Testis (tissue), 3 donors: ENCODE results near the gene YOD1. TPM values are rescaled to one million over a fixed set of nuclear protein-coding genes. Genes with fewer than 3 reads are reported as not detected.

Experiments used
- DNase-seq: peaks from one replicate; pipeline ENCODE4 v3.0.0-alpha.2; 2019
- H3K27ac ChIP-seq, 2 donors: fragments of 200-600 bp; sonication (generic); one replicate each; pipeline ENCODE4 v1.5.1; 2019
- H3K27me3 ChIP-seq: fragments of 200-600 bp; sonication (generic); one replicate; pipeline ENCODE4 v1.5.1; 2019
- H3K36me3 ChIP-seq: fragments of 200-600 bp; sonication (generic); one replicate; pipeline ENCODE4 v1.5.1; 2017; ENCODE audit warnings: low read depth; ENCODE audit errors: missing control alignments
- H3K4me1 ChIP-seq: fragments of 200-600 bp; sonication (generic); one replicate; pipeline ENCODE4 v1.5.1; 2019
- H3K4me3 ChIP-seq, 2 donors: fragments of 200-600 bp; sonication (generic); one replicate each; pipeline ENCODE4 v1.5.1; 2017 to 2019
- H3K9me3 ChIP-seq: fragments of 200-600 bp; sonication (generic); one replicate; pipeline ENCODE4 v1.5.1; 2017
- CTCF ChIP-seq, 3 experiments: fragments of 450-650 bp in 2 of 3; fragments of 200-600 bp in 1 of 3; sonication (generic) in 1 of 3; IDR thresholded peaks; one replicate each; pipeline ENCODE4 v1.5.1; 2016 to 2019; ENCODE audit warnings: antibody characterized with exemption in 3 of 3, mild to moderate bottlenecking in 2 of 3, moderate library complexity in 1 of 3
- POLR2A ChIP-seq: fragments of 450-650 bp; IDR thresholded peaks from one replicate; pipeline ENCODE4 v1.6.1; 2017; ENCODE audit warnings: antibody characterized with exemption, mild to moderate bottlenecking, moderate library complexity
- WGBS, 2 donors: methylation state at CpG; one replicate each; pipeline ENCODE4 v1.1.5; 2018; 5-methylcytosine and 5-hydroxymethylcytosine counted together
- intact Hi-C: fragments of 100-400 bp; cut with DNase I; formaldehyde crosslinking; loops from one replicate; pipeline ENCODE4 v1.15.1; 2023; ENCODE audit warnings: low total_unique reads
- polyA plus RNA-seq: library from polyadenylated mRNA; stranded (reverse); fragments of 350-450 nt; fragmentation: Illumina TruSeq; extraction: RNeasy Lipid Tissue Mini Kit (QIAGEN cat#74804); gene quantifications from one replicate; pipeline ENCODE4 v1.2.3, GENCODE V29; 2014; ENCODE audit warnings: low read depth, low replicate concordance; ENCODE audit not compliant: insufficient read depth
- total RNA-seq, 2 donors: library from RNA; depleted of rRNA; stranded (reverse); fragments of >200 nt; gene quantifications; one replicate each; pipeline ENCODE4 v1.2.3, GENCODE V29; 2016

The YOD1 gene
- total and polyA plus RNA-seq, 3 donors from 2014 or later: 8.7 to 12.3 (median 10.9) TPM

DNA sequence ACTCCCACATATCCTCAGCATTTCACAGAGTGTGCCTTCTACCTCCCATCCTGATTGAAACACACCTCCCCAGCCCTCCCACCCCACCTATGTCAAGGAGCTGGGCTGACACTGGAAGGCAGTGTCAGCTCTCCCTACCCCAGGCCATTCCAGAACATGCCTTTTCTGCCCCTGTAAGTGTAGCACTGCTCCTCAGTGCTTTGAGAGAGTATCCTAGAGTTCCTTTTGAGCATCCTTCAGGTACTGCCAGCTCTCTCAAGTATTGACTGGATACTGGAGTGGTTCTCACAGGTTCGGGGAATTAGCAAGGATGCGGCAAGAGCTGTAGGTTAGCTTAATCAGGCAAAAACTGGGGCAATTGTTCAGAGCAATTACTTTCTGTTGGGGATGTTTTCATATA, 40.3 kb downstream of the YOD1 start:
- 98 to 100% methylated on average over 2 of the region's 2 CpGs for WGBS, 2 donors
- H3K4me3 ChIP-seq: no peak overlapping the region

GRCh38 chr1:207009945-207010344, 41.1 kb downstream of the YOD1 start:
- Histone ChIP-seq H3K4me3 (no peak overlapping the region), H3K27ac (peak overlapping the region in 1 of 2 donors; percentile 18), H3K27me3 (no peaks in the 10 kb centered on the region), H3K9me3 (no peaks in the 10 kb centered on the region), H3K36me3 (no peaks in the 10 kb centered on the region), H3K4me1 (peaks cover 18% of the 10 kb centered on the region)
- intact Hi-C loops: no loop called here
- no peak for DNase-seq
- WGBS, 2 donors: 36 to 42% methylated on average over 7 of the region's 7 CpGs
- TF ChIP-seq CTCF (IDR thresholded peaks at IDR 0.05) (no peak), POLR2A (no peak)

More for the DNA sequence above, 40.3 kb downstream of the YOD1 start:
- TF ChIP-seq POLR2A: no peak
- TF ChIP-seq CTCF (IDR thresholded peaks at IDR 0.05): no peak
- H3K36me3 ChIP-seq: no peaks in the 10 kb centered on the region
- intact Hi-C loops: no loop called here
- H3K4me1 ChIP-seq: peaks cover 18% of the 10 kb centered on the region
- peak overlapping the region in 1 of 2 donors; percentile 18 for H3K27ac ChIP-seq
- DNase-seq: no peak
- H3K27me3 ChIP-seq: no peaks in the 10 kb centered on the region
- no peaks in the 10 kb centered on the region for H3K9me3 ChIP-seq

DNA sequence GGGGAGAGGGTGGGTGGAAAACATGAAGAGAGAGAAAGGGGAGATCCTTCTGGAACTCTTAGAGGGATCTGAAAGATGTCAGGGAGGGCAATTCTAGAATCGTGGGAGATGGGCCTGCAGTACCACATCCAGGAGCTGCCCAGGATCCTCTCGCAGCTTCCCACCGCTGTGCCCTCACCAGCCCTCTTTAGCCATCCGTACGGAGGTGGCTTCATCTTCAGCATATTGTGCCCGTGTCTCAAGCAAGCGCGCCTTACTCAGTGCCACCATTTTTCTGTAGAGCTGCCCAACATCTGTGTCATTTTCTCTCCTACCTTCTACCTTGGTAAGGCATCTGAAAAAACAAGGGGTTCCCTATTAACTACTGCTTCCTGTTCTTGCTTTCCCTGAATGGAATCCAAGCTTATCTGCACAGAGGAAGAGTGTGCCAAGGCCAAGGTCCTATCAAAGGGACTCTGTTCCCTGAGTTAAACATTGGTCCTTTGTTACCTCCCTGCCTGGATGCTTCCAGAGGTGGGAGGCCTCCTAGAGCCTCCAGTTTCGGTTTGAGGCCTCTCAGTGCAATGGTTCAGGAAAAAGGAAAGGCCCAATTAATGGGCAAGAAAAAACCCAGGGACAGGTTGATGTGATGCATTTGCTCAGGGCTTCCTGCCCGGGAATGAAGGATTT, 41.7 kb downstream of the YOD1 start:
- Histone ChIP-seq H3K9me3 (no peaks in the 10 kb centered on the region), H3K27me3 (no peaks in the 10 kb centered on the region), H3K36me3 (no peaks in the 10 kb centered on the region), H3K4me1 (peaks cover 18% of the 10 kb centered on the region), H3K4me3 (no peak overlapping the region), H3K27ac (peak overlapping the region in 1 of 2 donors; percentile 60)
- TF ChIP-seq CTCF (IDR thresholded peaks at IDR 0.05) (no peak), POLR2A (no peak)
- intact Hi-C loops: no loop called here
- 72% methylated on average over 10 of the region's 10 CpGs for WGBS, 2 donors
- peak; percentile 67 for DNase-seq

DNA sequence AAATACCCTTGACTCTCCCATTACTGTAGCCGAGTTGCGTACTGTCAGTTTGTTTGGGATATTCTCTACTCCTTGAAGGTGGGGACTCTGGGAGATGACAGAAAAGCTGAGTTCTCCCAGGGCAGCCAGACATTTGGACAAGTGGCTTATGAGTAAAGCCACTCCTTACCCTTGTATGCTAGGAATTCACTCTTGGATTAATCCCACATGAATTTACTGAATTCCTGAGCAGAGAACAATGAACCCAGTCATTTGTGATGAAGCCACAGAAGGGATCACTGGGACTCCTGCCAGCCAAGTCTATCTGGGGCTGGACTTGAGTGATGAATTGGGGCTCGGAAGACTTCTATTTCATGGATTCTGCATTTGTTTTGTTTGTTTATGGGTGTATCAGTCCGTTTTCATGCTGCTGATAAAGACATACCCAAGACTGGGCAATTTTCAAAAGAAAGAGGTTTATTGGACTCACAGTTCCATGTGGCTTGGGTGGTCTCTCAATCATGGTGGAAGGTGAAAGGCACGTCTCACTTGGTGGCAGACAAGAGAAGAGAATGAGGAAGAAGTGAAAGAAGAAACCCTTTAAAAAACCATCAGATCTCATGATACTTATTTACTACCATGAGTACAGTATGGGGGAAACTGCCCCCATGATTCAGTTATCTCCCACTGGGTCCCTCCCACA, 43.5 kb downstream of the YOD1 start:
- H3K27ac ChIP-seq: no peak overlapping the region
- H3K4me3 ChIP-seq: no peak overlapping the region
- intact Hi-C loops: no loop called here
- no peaks in the 10 kb centered on the region for H3K27me3 ChIP-seq
- peak; percentile 82 for DNase-seq
- TF ChIP-seq CTCF (IDR thresholded peaks at IDR 0.05) (no peak), POLR2A (no peak)
- H3K9me3 ChIP-seq: no peaks in the 10 kb centered on the region
- peaks cover 18% of the 10 kb centered on the region for H3K4me1 ChIP-seq
- WGBS, 2 donors: 65 to 67% methylated on average over 5 of the region's 5 CpGs
- H3K36me3 ChIP-seq: no peaks in the 10 kb centered on the region
